Neural progenitor cell (in vitro differentiated cells): ENCODE results near the gene PRDM15. TPM values are rescaled to one million over a fixed set of nuclear protein-coding genes. Genes with fewer than 3 reads are reported as not detected.

ENCODE experiments used
- DNase-seq: peaks from one replicate; pipeline ENCODE4 v3.0.0-alpha.2; 2016; ENCODE audit warnings: low spot score
- H2AFZ ChIP-seq: fragments of 200-600 bp; sonication (generic); replicated peaks from 2 replicates; pipeline ENCODE4 v1.6.1; 2016; ENCODE audit warnings: antibody characterized with exemption
- H3F3A ChIP-seq: fragments of 200-600 bp; sonication (generic); 2 replicates; pipeline ENCODE4 v1.6.1; 2016; ENCODE audit warnings: antibody characterized with exemption, low read depth
- H3K27ac ChIP-seq: fragments of 200-600 bp; sonication (generic); 2 replicates; pipeline ENCODE4 v1.5.1; 2016; ENCODE audit warnings: mild to moderate bottlenecking
- H3K27me3 ChIP-seq: fragments of 200-600 bp; sonication (generic); 2 replicates; pipeline ENCODE4 v1.6.1; 2016; ENCODE audit warnings: mild to moderate bottlenecking, moderate library complexity
- H3K36me3 ChIP-seq: fragments of 200-600 bp; sonication (generic); 2 replicates; pipeline ENCODE4 v1.5.1; 2016
- H3K4me1 ChIP-seq: fragments of 200-600 bp; sonication (generic); 2 replicates; pipeline ENCODE4 v1.6.1; 2016; ENCODE audit warnings: mixed run types
- H3K4me2 ChIP-seq: fragments of 200-600 bp; sonication (generic); 2 replicates; pipeline ENCODE4 v1.6.1; 2016
- H3K4me3 ChIP-seq: fragments of 200-600 bp; sonication (generic); 2 replicates; pipeline ENCODE4 v1.5.1; 2016
- H3K79me2 ChIP-seq: fragments of 200-600 bp; sonication (generic); 2 replicates; pipeline ENCODE4 v1.6.1; 2016; ENCODE audit warnings: low read depth
- H3K9ac ChIP-seq: fragments of 200-600 bp; sonication (generic); 2 replicates; pipeline ENCODE4 v1.6.1; 2016
- H3K9me3 ChIP-seq: fragments of 200-600 bp; sonication (generic); 2 replicates; pipeline ENCODE4 v1.5.1; 2016; ENCODE audit warnings: low read depth
- H4K20me1 ChIP-seq: fragments of 200-600 bp; sonication (generic); 2 replicates; pipeline ENCODE4 v1.6.1; 2016; ENCODE audit warnings: low read depth
- H3K27ac Mint-ChIP-seq: 3 replicates; pipeline ENCODE4 v1.8.0; 2021; ENCODE audit warnings: mixed read lengths
- H3K27me3 Mint-ChIP-seq: 2 replicates; pipeline ENCODE4 v1.8.0; 2022; ENCODE audit warnings: low read depth, mild to moderate bottlenecking, inconsistent platforms, moderate library complexity, mixed read lengths; ENCODE audit not compliant: insufficient read depth
- H3K36me3 Mint-ChIP-seq: 3 replicates; pipeline ENCODE4 v1.8.0; 2021; ENCODE audit warnings: mixed read lengths
- H3K4me1 Mint-ChIP-seq: 3 replicates; pipeline ENCODE4 v1.8.0; 2021; ENCODE audit warnings: mixed read lengths
- H3K4me3 Mint-ChIP-seq: 3 replicates; pipeline ENCODE4 v1.8.0; 2021; ENCODE audit warnings: mild to moderate bottlenecking, moderate library complexity, mixed read lengths
- H3K9me3 Mint-ChIP-seq: 3 replicates; pipeline ENCODE4 v1.8.0; 2020; ENCODE audit warnings: mixed read lengths
- CTCF ChIP-seq: fragments of 200-600 bp; sonication (generic); IDR thresholded peaks from 2 replicates; pipeline ENCODE4 v1.5.1; 2017; ENCODE audit warnings: antibody characterized with exemption, mild to moderate bottlenecking
- EZH2 ChIP-seq: fragments of 200-600 bp; sonication (generic); IDR thresholded peaks from 2 replicates; pipeline ENCODE4 v1.6.1; 2017; ENCODE audit warnings: antibody characterized with exemption, mild to moderate bottlenecking, moderate library complexity
- EZH2phosphoT487 ChIP-seq: fragments of 200-600 bp; sonication (generic); IDR thresholded peaks from 2 replicates; pipeline ENCODE4 v1.6.1; 2017; ENCODE audit warnings: antibody characterized with exemption
- total RNA-seq: library from RNA; depleted of rRNA; stranded (reverse); fragments of >200 nt; gene quantifications from 2 replicates; pipeline ENCODE4 v1.2.3, GENCODE V29; 2015; ENCODE audit warnings: low replicate concordance

Gene PRDM15
- total RNA-seq, 1 donor from 2014 or later, result 9.0 TPM

DNA sequence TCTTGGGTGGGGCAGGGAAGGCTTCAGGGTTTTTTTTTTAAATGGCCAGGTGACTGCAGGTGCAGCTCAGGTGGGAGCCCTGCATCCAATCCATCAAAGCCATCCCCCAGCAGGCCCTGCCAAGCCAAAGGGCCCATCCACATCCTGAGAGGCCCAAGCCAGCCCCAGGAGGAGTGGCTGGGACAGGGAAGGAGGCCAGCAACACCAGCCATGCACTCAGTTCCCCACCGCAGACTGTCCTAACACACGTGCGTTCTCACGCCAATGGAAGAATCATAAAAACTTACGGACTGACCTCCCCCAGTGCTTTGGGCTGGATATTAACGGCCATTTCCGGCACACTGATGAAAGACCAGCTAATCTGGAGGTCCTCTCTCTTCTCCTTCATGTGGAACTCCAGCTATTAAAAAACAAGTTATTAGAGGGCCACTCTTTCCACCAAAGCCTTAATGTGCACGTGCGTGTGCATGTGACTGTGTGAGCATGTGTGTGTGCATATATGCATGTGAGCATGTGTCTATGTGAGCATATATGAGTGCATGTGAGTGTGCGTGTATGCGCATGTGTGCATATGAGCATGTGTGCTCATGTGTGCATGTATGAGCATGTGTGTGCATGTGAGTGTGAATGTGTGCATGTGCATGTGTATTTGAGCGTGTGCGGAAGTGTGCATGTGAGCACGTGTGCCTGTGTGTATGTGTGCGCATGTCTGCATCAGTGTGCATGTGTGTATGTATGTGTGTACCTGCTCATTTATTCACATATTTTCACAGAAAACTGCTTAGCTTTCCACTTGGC is 39.6 kb upstream of the PRDM15 start:
- no peaks in the 10 kb centered on the region for H3K9me3 ChIP-seq
- H2AFZ ChIP-seq, result no peak overlapping the region
- H3K27ac ChIP-seq, result no peak overlapping the region
- no peak overlapping the region for H3K4me3 ChIP-seq
- no peaks in the 10 kb centered on the region for H3K36me3 ChIP-seq
- H3K4me1 ChIP-seq, result no peaks in the 10 kb centered on the region
- H3K27me3 ChIP-seq, result no peaks in the 10 kb centered on the region
- H3K79me2 ChIP-seq, result no peaks in the 10 kb centered on the region
- no peak for DNase-seq
- H3K27me3 Mint-ChIP-seq, result peaks cover 7% of the 10 kb centered on the region
- no peak overlapping the region for H3K4me3 Mint-ChIP-seq
- H3K36me3 Mint-ChIP-seq, result peaks cover 8% of the 10 kb centered on the region
- H4K20me1 ChIP-seq, result no peaks in the 10 kb centered on the region
- H3K27ac Mint-ChIP-seq, result no peak overlapping the region
- peaks cover 16% of the 10 kb centered on the region for H3K4me1 Mint-ChIP-seq
- H3K9me3 Mint-ChIP-seq, result no peaks in the 10 kb centered on the region
- no peak overlapping the region for H3K4me2 ChIP-seq
- no peak for TF ChIP-seq EZH2phosphoT487
- TF ChIP-seq EZH2, result no peak
- TF ChIP-seq CTCF, result no peak
- no peaks in the 10 kb centered on the region for H3F3A ChIP-seq
- no peak overlapping the region for H3K9ac ChIP-seq

DNA sequence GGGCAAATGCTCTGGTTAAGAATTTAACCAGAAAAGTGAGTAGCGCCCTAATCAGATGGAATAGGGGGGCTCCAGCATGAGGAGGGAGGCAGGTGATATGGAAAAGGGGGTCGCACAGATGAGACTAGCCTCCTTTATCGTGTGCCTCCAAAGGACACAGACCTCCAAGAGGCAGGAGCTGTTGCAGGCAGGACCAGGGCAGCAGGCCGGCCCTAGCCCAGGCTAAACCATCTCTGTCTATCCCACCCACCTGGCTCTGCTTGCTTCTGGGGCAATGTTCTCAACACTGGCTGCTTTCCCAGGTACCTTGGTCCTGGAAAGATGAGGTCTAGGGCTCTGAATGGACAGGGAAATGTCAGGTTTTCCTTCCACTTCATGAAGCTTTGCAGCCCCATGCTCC is 38.4 kb upstream of the PRDM15 start:
- H3K36me3 ChIP-seq, result no peaks in the 10 kb centered on the region
- TF ChIP-seq EZH2phosphoT487 (no peak), CTCF (no peak), EZH2 (no peak)

GRCh38 chr21:41916888-41917433 is 37.8 kb upstream of the PRDM15 start:
- no peaks in the 10 kb centered on the region for H3K4me1 ChIP-seq
- no peaks in the 10 kb centered on the region for H3F3A ChIP-seq
- Mint-ChIP-seq H3K36me3 (peaks cover 8% of the 10 kb centered on the region), H3K4me1 (peaks cover 16% of the 10 kb centered on the region), H3K4me3 (no peak overlapping the region), H3K27ac (no peak overlapping the region), H3K9me3 (no peaks in the 10 kb centered on the region), H3K27me3 (peaks cover 7% of the 10 kb centered on the region)
- H3K79me2 ChIP-seq, result no peaks in the 10 kb centered on the region
- no peak overlapping the region for H3K9ac ChIP-seq
- no peaks in the 10 kb centered on the region for H3K27me3 ChIP-seq
- no peaks in the 10 kb centered on the region for H4K20me1 ChIP-seq
- no peak overlapping the region for H3K4me3 ChIP-seq
- TF ChIP-seq EZH2phosphoT487, result no peak
- no peak for TF ChIP-seq EZH2
- no peak for TF ChIP-seq CTCF
- no peaks in the 10 kb centered on the region for H3K9me3 ChIP-seq
- H3K36me3 ChIP-seq, result no peaks in the 10 kb centered on the region
- H3K27ac ChIP-seq, result no peak overlapping the region
- DNase-seq, result no peak
- H3K4me2 ChIP-seq, result no peak overlapping the region
- H2AFZ ChIP-seq, result no peak overlapping the region

More for the DNA sequence above, 38.4 kb upstream of the PRDM15 start:
- Mint-ChIP-seq H3K9me3 (no peaks in the 10 kb centered on the region), H3K4me1 (peaks cover 16% of the 10 kb centered on the region), H3K27me3 (peaks cover 7% of the 10 kb centered on the region), H3K27ac (no peak overlapping the region), H3K36me3 (peaks cover 8% of the 10 kb centered on the region), H3K4me3 (no peak overlapping the region)
- H2AFZ ChIP-seq, result no peak overlapping the region
- no peaks in the 10 kb centered on the region for H3K27me3 ChIP-seq
- H3K79me2 ChIP-seq, result no peaks in the 10 kb centered on the region
- no peaks in the 10 kb centered on the region for H3K9me3 ChIP-seq
- no peak overlapping the region for H3K4me2 ChIP-seq
- no peak overlapping the region for H3K27ac ChIP-seq
- no peaks in the 10 kb centered on the region for H4K20me1 ChIP-seq
- no peak overlapping the region for H3K9ac ChIP-seq
- DNase-seq, result no peak
- no peaks in the 10 kb centered on the region for H3K4me1 ChIP-seq
- no peaks in the 10 kb centered on the region for H3F3A ChIP-seq
- no peak overlapping the region for H3K4me3 ChIP-seq
